ENCODE measurements around the gene SPG11. TPM values are rescaled to one million over a fixed set of nuclear protein-coding genes. Genes with fewer than 3 reads are reported as not detected.

The SPG11 gene, protein sequence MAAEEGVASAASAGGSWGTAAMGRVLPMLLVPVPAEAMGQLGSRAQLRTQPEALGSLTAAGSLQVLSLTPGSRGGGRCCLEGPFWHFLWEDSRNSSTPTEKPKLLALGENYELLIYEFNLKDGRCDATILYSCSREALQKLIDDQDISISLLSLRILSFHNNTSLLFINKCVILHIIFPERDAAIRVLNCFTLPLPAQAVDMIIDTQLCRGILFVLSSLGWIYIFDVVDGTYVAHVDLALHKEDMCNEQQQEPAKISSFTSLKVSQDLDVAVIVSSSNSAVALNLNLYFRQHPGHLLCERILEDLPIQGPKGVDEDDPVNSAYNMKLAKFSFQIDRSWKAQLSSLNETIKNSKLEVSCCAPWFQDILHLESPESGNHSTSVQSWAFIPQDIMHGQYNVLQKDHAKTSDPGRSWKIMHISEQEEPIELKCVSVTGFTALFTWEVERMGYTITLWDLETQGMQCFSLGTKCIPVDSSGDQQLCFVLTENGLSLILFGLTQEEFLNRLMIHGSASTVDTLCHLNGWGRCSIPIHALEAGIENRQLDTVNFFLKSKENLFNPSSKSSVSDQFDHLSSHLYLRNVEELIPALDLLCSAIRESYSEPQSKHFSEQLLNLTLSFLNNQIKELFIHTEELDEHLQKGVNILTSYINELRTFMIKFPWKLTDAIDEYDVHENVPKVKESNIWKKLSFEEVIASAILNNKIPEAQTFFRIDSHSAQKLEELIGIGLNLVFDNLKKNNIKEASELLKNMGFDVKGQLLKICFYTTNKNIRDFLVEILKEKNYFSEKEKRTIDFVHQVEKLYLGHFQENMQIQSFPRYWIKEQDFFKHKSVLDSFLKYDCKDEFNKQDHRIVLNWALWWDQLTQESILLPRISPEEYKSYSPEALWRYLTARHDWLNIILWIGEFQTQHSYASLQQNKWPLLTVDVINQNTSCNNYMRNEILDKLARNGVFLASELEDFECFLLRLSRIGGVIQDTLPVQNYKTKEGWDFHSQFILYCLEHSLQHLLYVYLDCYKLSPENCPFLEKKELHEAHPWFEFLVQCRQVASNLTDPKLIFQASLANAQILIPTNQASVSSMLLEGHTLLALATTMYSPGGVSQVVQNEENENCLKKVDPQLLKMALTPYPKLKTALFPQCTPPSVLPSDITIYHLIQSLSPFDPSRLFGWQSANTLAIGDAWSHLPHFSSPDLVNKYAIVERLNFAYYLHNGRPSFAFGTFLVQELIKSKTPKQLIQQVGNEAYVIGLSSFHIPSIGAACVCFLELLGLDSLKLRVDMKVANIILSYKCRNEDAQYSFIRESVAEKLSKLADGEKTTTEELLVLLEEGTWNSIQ (N-terminal part only)
- 41.8 and 42.0 TPM in 2 replicates for total RNA-seq (2014; rRNA removed; shearing (Covaris generic))

DNA sequence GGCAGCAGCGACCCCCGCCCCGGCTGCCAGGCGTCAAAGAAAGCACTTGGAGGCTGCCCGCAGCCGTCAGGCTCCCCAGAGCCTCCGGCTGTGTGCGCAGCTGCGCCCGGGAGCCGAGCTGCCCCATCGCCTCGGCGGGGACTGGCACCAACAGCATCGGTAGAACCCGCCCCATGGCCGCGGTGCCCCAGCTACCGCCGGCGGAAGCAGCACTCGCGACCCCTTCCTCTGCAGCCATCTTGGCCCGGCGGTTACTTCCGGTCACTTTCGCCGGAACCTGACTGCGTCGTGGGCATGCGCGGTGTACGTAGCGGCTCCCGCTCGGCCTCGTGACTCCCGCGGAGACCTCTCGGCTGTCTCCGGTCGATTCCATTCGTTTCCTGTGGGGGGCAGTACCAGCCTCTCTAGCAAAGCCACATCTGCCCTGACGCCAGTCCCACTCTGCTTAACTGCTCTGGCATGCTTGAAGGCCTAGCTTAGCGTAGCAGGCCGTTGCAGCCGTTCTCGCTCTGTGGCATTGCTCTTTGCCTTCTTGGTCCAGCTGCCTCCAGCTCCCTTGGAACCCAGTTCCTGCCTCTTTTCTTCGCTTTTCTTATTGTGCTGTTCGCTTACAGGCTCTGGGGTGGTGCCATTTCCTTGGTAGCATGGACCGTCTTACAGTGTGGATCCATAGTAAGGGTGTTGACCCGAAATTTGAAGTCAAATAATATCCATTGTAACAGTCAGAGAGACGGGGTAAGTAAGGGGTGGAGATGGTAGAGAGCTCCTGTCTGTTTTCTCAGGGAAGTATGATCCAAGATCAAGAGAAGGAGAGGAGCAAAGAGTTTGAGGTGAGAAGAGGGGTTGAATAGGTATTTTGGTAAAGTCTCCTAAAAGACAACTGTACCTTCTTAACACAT, at the start of gene SPG11:
Gene SPG11 (minus strand): TSS at position 253 of the 899 bp plus-strand sequence. CDS start 15 bp downstream, at position 238.

DNA sequence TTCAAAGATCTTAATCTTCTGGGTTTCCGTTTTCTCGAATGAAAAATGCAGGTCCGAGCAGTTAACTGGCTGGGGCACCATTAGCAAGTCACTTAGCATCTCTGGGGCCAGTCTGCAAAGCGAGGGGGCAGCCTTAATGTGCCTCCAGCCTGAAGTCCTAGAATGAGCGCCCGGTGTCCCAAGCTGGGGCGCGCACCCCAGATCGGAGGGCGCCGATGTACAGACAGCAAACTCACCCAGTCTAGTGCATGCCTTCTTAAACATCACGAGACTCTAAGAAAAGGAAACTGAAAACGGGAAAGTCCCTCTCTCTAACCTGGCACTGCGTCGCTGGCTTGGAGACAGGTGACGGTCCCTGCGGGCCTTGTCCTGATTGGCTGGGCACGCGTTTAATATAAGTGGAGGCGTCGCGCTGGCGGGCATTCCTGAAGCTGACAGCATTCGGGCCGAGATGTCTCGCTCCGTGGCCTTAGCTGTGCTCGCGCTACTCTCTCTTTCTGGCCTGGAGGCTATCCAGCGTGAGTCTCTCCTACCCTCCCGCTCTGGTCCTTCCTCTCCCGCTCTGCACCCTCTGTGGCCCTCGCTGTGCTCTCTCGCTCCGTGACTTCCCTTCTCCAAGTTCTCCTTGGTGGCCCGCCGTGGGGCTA, 47.8 kb upstream of the SPG11 start, which contains the start of the genes B2M and PATL2:
Gene B2M (plus strand): TSS at position 422 of the 647 bp plus-strand sequence. CDS start 30 bp downstream, at position 452.
Gene PATL2 (minus strand): TSS at position 228 of the 647 bp plus-strand sequence. CDS start 34,833 bp downstream, outside the sequence.

DNA sequence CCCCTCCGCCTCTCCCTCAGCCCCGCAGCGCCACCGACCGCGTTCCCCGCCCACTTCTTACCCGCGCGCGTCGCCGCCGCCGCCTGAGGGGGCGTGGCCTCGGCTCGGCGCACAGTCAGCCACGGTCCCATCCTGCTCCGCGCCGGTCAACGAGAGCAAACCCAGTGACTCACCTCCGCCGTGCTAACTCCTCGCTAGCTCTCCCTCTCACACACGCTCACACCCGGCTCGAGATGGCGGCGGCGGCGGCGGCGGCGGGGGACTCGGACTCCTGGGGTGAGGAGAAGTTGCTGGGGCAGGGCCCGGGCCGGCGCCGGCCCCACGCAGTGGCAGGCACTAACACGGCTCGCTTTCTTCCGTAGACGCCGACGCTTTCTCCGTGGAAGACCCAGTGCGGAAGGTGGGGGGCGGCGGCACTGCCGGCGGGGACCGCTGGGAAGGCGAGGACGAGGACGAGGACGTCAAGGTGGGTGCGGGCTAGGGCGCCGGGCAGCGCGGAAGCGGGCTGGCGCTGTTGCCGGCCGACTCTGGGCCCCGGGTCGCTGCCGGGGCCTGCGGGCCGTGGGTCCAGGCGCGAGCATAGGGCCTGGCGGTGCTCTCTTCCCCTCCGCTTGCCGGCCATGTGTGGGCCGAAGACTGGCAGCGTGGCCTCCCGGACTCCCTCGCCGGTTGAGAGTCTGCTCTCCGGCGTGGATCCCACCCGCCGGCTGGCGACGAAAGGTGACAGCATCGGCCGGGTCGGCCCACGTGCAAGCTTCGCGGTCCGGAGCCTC, 126.3 kb downstream of the SPG11 start, which contains the start of gene EIF3J:
Gene EIF3J (plus strand): TSS at position 186 of the 773 bp plus-strand sequence. CDS start 48 bp downstream, at position 234.

Small RNAs within 50 kb of the gene (small RNA-seq; reads per million reads assigned to genes)
- not detected for gene RF00019

Other genes starting within 250 kb of the SPG11 start
- 85.1 and 88.3 TPM in 2 replicates for gene CTDSPL2, start 236.0 kb downstream of the SPG11 start, total RNA-seq (2014; rRNA removed; shearing (Covaris generic))
- gene EIF3J, start 126.5 kb downstream of the SPG11 start, total RNA-seq (2014; rRNA removed; shearing (Covaris generic)), result 65.3 and 67.4 TPM in 2 replicates
- 0.50 and 1.6 TPM in 2 replicates for gene PATL2, start 47.7 kb upstream of the SPG11 start, total RNA-seq (2014; rRNA removed; shearing (Covaris generic))
- gene B2M, start 47.9 kb upstream of the SPG11 start, total RNA-seq (2014; rRNA removed; shearing (Covaris generic)), result 697 and 824 TPM in 2 replicates
- gene TRIM69, start 72.9 kb upstream of the SPG11 start, total RNA-seq (2014; rRNA removed; shearing (Covaris generic)), result 4.9 and 9.3 TPM in 2 replicates

Data from A375 (cell line).